Mucosa of descending colon (tissue), 3 donors: ENCODE results near the gene USP46. TPM values are rescaled to one million over a fixed set of nuclear protein-coding genes. Genes with fewer than 3 reads are reported as not detected.

Experiments used
- ATAC-seq: fragments of 200-7000 bp; cut with Tn5 transposase; one replicate; pipeline ENCODE4 v1.9.1; 2020; ENCODE audit warnings: mild to moderate bottlenecking, moderate library complexity
- DNase-seq, 3 donors: peaks; one replicate each; pipeline ENCODE4 v3.0.0-alpha.2; 2020
- H3K36me3 ChIP-seq: fragments of 200-600 bp; one replicate; pipeline ENCODE4 v1.8.0; 2021; ENCODE audit warnings: low read depth, mild to moderate bottlenecking
- H3K4me1 ChIP-seq: fragments of 200-600 bp; one replicate; pipeline ENCODE4 v1.8.0; 2021; ENCODE audit warnings: low read depth, mild to moderate bottlenecking
- H3K4me3 ChIP-seq: fragments of 200-600 bp; one replicate; pipeline ENCODE4 v1.8.0; 2021; ENCODE audit warnings: mild to moderate bottlenecking
- H3K9me3 ChIP-seq: fragments of 200-600 bp; one replicate; pipeline ENCODE4 v1.8.0; 2021; ENCODE audit warnings: mild to moderate bottlenecking
- CTCF ChIP-seq: fragments of 200-600 bp; IDR thresholded peaks from one replicate; pipeline ENCODE4 v1.8.0; 2022; ENCODE audit warnings: antibody characterized with exemption, mild to moderate bottlenecking
- intact Hi-C, 2 donors: fragments of 100-400 bp; cut with DNase I in 1 of 2; cut with micrococcal nuclease in 1 of 2; formaldehyde crosslinking; loops; one replicate each; pipeline versions ENCODE4 v1.11.0 to v1.11.1; 2022; cut with DNase I, micrococcal nuclease
- total RNA-seq, 3 donors: library from RNA; stranded (reverse); fragmentation: NEBNext Ultra II Directional in 2 of 3; extraction: Animal tissue kit (Norgen Biotek cat#: 25700) in 2 of 3; gene quantifications; one replicate each; pipeline versions ENCODE4 v1.2.1 to v1.2.4, GENCODE V29; 2021 to 2023
- donor health status: DM: no; HTN: no; CAD: no; lungs with moderate emphysema.
- donor health status: DM: no; HTN: no; CAD: no.
- donor health status: DM: no; HTN: yes; CAD: no.

The USP46 gene
- total RNA-seq, 3 donors from 2014 or later: 12.5 to 18.2 (median 14.8) TPM

GRCh38 chr4:52600275-52600674 is 58.8 kb downstream of the USP46 start:
- H3K4me3 ChIP-seq: no peak overlapping the region
- no peak for TF ChIP-seq CTCF
- intact Hi-C loops: no loop called here
- H3K9me3 ChIP-seq: no peaks in the 10 kb centered on the region
- DNase-seq (no peak), ATAC-seq (no peak)
- H3K4me1 ChIP-seq: no peaks in the 10 kb centered on the region
- no peaks in the 10 kb centered on the region for H3K36me3 ChIP-seq

- no peak for DNase-seq
- Histone ChIP-seq H3K4me1 (no peaks in the 10 kb centered on the region), H3K9me3 (no peaks in the 10 kb centered on the region), H3K4me3 (no peak overlapping the region), H3K36me3 (no peaks in the 10 kb centered on the region)
- intact Hi-C loops: no loop called here
- TF ChIP-seq CTCF: no peak
- ATAC-seq: no peak
Measured at GRCh38 chr4:52595001-52595400, 64.1 kb downstream of the USP46 start.

GRCh38 chr4:52592287-52592686 is 66.8 kb downstream of the USP46 start:
- no peak for DNase-seq
- no peak for TF ChIP-seq CTCF
- no peak for ATAC-seq
- intact Hi-C loops: no loop called here
- Histone ChIP-seq H3K4me3 (no peak overlapping the region), H3K4me1 (no peaks in the 10 kb centered on the region), H3K36me3 (no peaks in the 10 kb centered on the region), H3K9me3 (no peaks in the 10 kb centered on the region)

GRCh38 chr4:52588771-52589591 is 70.1 kb downstream of the USP46 start:
- peak; percentile 24 for ATAC-seq

GRCh38 chr4:52588097-52588496 is 71.0 kb downstream of the USP46 start:
- Histone ChIP-seq H3K36me3 (no peaks in the 10 kb centered on the region), H3K9me3 (no peaks in the 10 kb centered on the region), H3K4me1 (no peaks in the 10 kb centered on the region), H3K4me3 (no peak overlapping the region)
- peak; percentile 53 for ATAC-seq
- no peak for TF ChIP-seq CTCF
- DNase-seq: peak in 2 of 3 donors; percentile 36 to 37
- intact Hi-C loops: no loop called here

More at GRCh38 chr4:52588771-52589591, 70.1 kb downstream of the USP46 start:
- Histone ChIP-seq H3K4me3 (no peak overlapping the region), H3K36me3 (no peaks in the 10 kb centered on the region), H3K9me3 (no peaks in the 10 kb centered on the region), H3K4me1 (no peaks in the 10 kb centered on the region)
- TF ChIP-seq CTCF: no peak
- DNase-seq: no peak
- intact Hi-C loops: no loop called here
